Choroid plexus epithelial cell (primary cell): ENCODE measurements around the gene NEDD4L.
"Not testable (repeated sequence)": the region's sequence is repeated elsewhere in the genome, so short reads cannot be mapped to it uniquely, and the experiment has no call there.

Source experiments
- DNase-seq: peaks from one replicate; pipeline ENCODE4 v3.0.0-alpha.2; 2010; ENCODE audit warnings: low read depth
- H3K4me3 ChIP-seq: 2 replicates; pipeline ENCODE4 v1.5.1; 2011; ENCODE audit warnings: low read depth, mild to moderate bottlenecking, control low read depth, low read length, moderate library complexity
- TF ChIP-seq, protein P1 (sequence below): conservative IDR thresholded peaks from 2 replicates; pipeline ENCODE4 v1.5.1; 2011; ENCODE audit warnings: low read depth, mild to moderate bottlenecking, control low read depth, inconsistent platforms, low read length, moderate library complexity

Gene NEDD4L

DNA sequence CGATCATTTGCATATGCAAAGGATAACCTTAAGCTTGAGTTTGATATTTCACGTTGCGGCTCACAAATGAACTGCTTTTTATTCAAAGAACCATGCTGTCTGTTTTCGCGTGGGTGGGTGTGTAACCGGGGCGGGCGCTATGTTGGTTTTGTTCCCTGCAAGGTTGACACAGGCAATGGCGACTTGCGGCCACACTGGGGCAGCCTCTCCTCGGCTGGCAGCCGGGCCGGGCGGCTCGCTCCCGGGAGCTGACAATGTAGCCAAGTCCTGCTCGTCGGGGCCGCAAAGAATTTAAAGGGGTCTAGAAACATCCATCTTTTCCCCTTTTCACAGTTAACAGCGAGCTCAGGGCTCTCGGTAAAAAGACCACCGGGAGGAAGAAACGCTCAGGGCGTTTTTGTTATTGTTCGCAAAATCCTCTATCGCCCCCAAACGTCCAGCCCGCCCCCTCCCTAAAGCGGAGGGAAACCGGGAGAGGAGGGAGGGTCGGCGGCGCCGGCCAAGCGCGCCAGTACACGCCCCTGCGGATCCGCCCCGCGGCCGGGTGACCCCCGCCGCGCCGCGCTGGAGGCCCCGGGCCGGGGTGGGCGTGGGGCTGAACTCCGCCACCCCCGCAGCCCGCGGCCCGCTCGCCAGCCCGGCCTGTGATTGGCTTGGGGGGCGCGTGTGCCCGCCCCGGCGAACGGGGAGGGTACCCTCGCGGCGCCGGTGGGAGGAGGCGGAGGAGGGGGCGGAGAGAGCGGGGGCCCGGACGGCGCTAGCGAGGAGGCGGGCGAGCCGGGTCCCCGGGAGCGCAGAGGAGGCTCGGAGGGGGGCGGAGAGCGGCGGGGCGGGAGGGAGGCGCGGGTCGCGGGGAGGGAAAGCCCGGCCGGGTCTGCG, at the start of gene NEDD4L:
NEDD4L (plus strand) TSS at position 736 of the 879 bp plus-strand sequence. CDS start 435 bp downstream, outside the sequence.
- TF ChIP-seq, protein P1, sequence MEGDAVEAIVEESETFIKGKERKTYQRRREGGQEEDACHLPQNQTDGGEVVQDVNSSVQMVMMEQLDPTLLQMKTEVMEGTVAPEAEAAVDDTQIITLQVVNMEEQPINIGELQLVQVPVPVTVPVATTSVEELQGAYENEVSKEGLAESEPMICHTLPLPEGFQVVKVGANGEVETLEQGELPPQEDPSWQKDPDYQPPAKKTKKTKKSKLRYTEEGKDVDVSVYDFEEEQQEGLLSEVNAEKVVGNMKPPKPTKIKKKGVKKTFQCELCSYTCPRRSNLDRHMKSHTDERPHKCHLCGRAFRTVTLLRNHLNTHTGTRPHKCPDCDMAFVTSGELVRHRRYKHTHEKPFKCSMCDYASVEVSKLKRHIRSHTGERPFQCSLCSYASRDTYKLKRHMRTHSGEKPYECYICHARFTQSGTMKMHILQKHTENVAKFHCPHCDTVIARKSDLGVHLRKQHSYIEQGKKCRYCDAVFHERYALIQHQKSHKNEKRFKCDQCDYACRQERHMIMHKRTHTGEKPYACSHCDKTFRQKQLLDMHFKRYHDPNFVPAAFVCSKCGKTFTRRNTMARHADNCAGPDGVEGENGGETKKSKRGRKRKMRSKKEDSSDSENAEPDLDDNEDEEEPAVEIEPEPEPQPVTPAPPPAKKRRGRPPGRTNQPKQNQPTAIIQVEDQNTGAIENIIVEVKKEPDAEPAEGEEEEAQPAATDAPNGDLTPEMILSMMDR, result peak; percentile 90
- peak; percentile 88 for DNase-seq
- peak within 1 kb of the TSS; percentile 65 for H3K4me3 ChIP-seq

- TF ChIP-seq, protein P1, result no peak
- no peak overlapping the region for H3K4me3 ChIP-seq
- no peak for DNase-seq
Observed at GRCh38 chr18:57995331-57995730, 48.7 kb upstream of the NEDD4L start.

GRCh38 chr18:57996894-57997293, 47.1 kb upstream of the NEDD4L start:
- DNase-seq, H3K4me3 ChIP-seq: not testable (repeated sequence)

- no peak for DNase-seq
- TF ChIP-seq, protein P1, result no peak
- H3K4me3 ChIP-seq, result no peak overlapping the region
Observed at GRCh38 chr18:57997820-57998219, 46.2 kb upstream of the NEDD4L start.

- no peak overlapping the region for H3K4me3 ChIP-seq
- DNase-seq, result peak; percentile 12
- TF ChIP-seq, protein P1, result no peak
Observed at GRCh38 chr18:57998461-57998860, 45.6 kb upstream of the NEDD4L start.

DNA sequence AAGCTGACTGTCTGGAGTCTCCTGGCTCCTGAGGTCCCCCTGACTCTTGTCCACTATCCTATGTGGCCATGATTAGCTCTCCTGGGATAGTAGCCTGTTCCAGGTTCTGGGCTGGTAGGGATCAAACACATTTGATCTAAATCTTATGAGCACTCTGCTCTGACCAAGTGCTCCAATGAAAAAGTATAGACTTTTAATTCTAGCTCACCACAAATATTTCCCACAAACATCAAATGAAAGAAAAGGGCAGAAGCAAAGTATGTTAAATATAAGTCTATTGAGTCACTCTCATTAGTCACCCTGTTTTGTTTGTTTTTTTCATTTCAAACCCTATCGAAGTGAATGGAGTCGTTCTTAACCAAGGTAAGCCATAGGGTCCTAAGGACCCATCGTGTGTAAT, 39.7 kb upstream of the NEDD4L start:
- no peak overlapping the region for H3K4me3 ChIP-seq
- TF ChIP-seq, protein P1, result no peak
- peak; percentile 79 for DNase-seq

GRCh38 chr18:58005011-58005410, 39.0 kb upstream of the NEDD4L start:
- H3K4me3 ChIP-seq, result no peak overlapping the region
- TF ChIP-seq, protein P1, result no peak
- DNase-seq, result peak; percentile 67
